Measurements from ENCODE around the gene KIRREL3. TPM values are rescaled to one million over a fixed set of nuclear protein-coding genes. Genes with fewer than 3 reads are reported as not detected.

The KIRREL3 gene
- polyA plus RNA-seq, 2 of the 4 experiments (the other 2 are of a cell fraction): 3.0 to 11.0 TPM

- 88% methylated on average over 6 of the region's 6 CpGs for WGBS (ENCODE audit: missing lambda C conversion rate)
- Histone ChIP-seq H3K4me2 (no peak overlapping the region), H3K4me3 (no peak overlapping the region), H3K27ac (no peak overlapping the region), H3K9me3 (no peaks in the 10 kb centered on the region), H3K4me1 (peaks cover 23% of the 10 kb centered on the region; the same call in 2 of the 3 replicates)
- FAIRE-seq (no peak), ATAC-seq (no peak), DNase-seq (ENCODE audit: low read depth in 1 of 2, low spot score in 1 of 2) (no peak)
- no peak for TF ChIP-seq HOXB13 (CRISPR knock-in tag; IDR thresholded peaks at IDR 0.05; ENCODE audit: low read depth)
- TF ChIP-seq BHLHE40 (IDR thresholded peaks at IDR 0.05; ENCODE audit: low read depth, low read length): no peak
- TF ChIP-seq MAZ (IDR thresholded peaks at IDR 0.05; ENCODE audit: borderline replicate concordance, low read depth, low read length): no peak
- no peak for TF ChIP-seq EHF (CRISPR knock-in tag; IDR thresholded peaks at IDR 0.05)
- no peak for TF ChIP-seq FOSB (CRISPR knock-in tag; IDR thresholded peaks at IDR 0.05)
- TF ChIP-seq E2F6 (IDR thresholded peaks at IDR 0.05; ENCODE audit: borderline replicate concordance, low read depth): no peak
- TF ChIP-seq CTCF (IDR thresholded peaks at IDR 0.05): no peak
- no peak for TF ChIP-seq USF2 (IDR thresholded peaks at IDR 0.05)
- no peak for TF ChIP-seq ATOH8 (CRISPR knock-in tag; IDR thresholded peaks at IDR 0.05; ENCODE audit: low read depth)
- TF ChIP-seq ESRRA (IDR thresholded peaks at IDR 0.05; ENCODE audit: borderline replicate concordance, low read length): no peak
- TF ChIP-seq SMC3 (IDR thresholded peaks at IDR 0.05): no peak
- TF ChIP-seq EHMT2 (IDR thresholded peaks at IDR 0.05; ENCODE audit: low read depth): no peak
- no peak for TF ChIP-seq HOXA7 (CRISPR knock-in tag; IDR thresholded peaks at IDR 0.05)
- no peak for TF ChIP-seq PBX3 (IDR thresholded peaks at IDR 0.05)
- TF ChIP-seq HEYL (CRISPR knock-in tag; IDR thresholded peaks at IDR 0.05): no peak
- no peak for TF ChIP-seq FOSL2 (IDR thresholded peaks at IDR 0.05)
- TF ChIP-seq FOSL2 (CRISPR knock-in tag; IDR thresholded peaks at IDR 0.05): no peak
- no peak for TF ChIP-seq POLR2A (IDR thresholded peaks at IDR 0.05; ENCODE audit: low read length)
- TF ChIP-seq TFCP2L1 (CRISPR knock-in tag; IDR thresholded peaks at IDR 0.05): no peak
- CTCF ChIA-PET: no interaction called here
- POLR2A ChIA-PET: no interaction called here
Measured at GRCh38 chr11:126832387-126832786, 168.2 kb downstream of the KIRREL3 start.

- FAIRE-seq (no peak), ATAC-seq (no peak), DNase-seq (ENCODE audit: low read depth in 1 of 2, low spot score in 1 of 2) (no peak)
- peaks cover 23% of the 10 kb centered on the region; the same call in 2 of the 3 replicates for H3K4me1 ChIP-seq
- WGBS (ENCODE audit: missing lambda C conversion rate): 72% methylated on average over 7 of the region's 7 CpGs
- no peaks in the 10 kb centered on the region for H3K9me3 ChIP-seq
- no peak overlapping the region for H3K4me2 ChIP-seq
- H3K27ac ChIP-seq: no peak overlapping the region
- TF ChIP-seq HEYL (CRISPR knock-in tag; IDR thresholded peaks at IDR 0.05) (no peak), ZNF302 (CRISPR knock-in tag; IDR thresholded peaks at IDR 0.05) (no peak), HOXB13 (CRISPR knock-in tag; IDR thresholded peaks at IDR 0.05; ENCODE audit: low read depth) (no peak), PHF8 (IDR thresholded peaks at IDR 0.05; ENCODE audit: borderline replicate concordance, low read depth) (no peak), ESRRA (IDR thresholded peaks at IDR 0.05; ENCODE audit: borderline replicate concordance, low read length) (no peak), RNF2 (IDR thresholded peaks at IDR 0.05; ENCODE audit: borderline replicate concordance, low read depth) (no peak), KDM1A (IDR thresholded peaks at IDR 0.05; ENCODE audit: low read depth) (no peak), HOXB5 (CRISPR knock-in tag; IDR thresholded peaks at IDR 0.05) (no peak), ZFP36 (IDR thresholded peaks at IDR 0.05; ENCODE audit: borderline replicate concordance, partially characterized antibody) (no peak), FOSB (CRISPR knock-in tag; IDR thresholded peaks at IDR 0.05) (no peak), SMC3 (IDR thresholded peaks at IDR 0.05) (no peak), EHMT2 (IDR thresholded peaks at IDR 0.05; ENCODE audit: low read depth) (no peak), HOXA7 (CRISPR knock-in tag; IDR thresholded peaks at IDR 0.05) (no peak), PBX3 (IDR thresholded peaks at IDR 0.05) (no peak), HES2 (IDR thresholded peaks at IDR 0.05) (no peak), CHD2 (IDR thresholded peaks at IDR 0.05; ENCODE audit: low read length, partially characterized antibody) (no peak), CBX2 (IDR thresholded peaks at IDR 0.05; ENCODE audit: borderline replicate concordance, low read depth) (no peak), MAFK (IDR thresholded peaks at IDR 0.05; ENCODE audit: partially characterized antibody) (no peak), E2F6 (IDR thresholded peaks at IDR 0.05; ENCODE audit: borderline replicate concordance, low read depth) (no peak)
- POLR2A ChIA-PET: no interaction called here
- H3K4me3 ChIP-seq: no peak overlapping the region
- CTCF ChIA-PET: interaction anchor here (0.8 kb wide), 1 partner anchor 160 kb away, joined by 3 read pairs; no protein-coding TSS in a partner anchor
Measured at GRCh38 chr11:126830216-126830806, 170.3 kb downstream of the KIRREL3 start.

Measured in A549 (cell line).